Heart left ventricle (tissue), 16 donors: Measurements from ENCODE around the gene PCYT1A. TPM values are rescaled to one million over a fixed set of nuclear protein-coding genes. Genes with fewer than 3 reads are reported as not detected.

Experiments used
- ATAC-seq, 4 donors: fragments of 200-7000 bp; cut with Tn5 transposase; one replicate each; pipeline ENCODE4 v1.9.1; 2020 to 2022; ENCODE audit warnings: moderate library complexity in 4 of 4, mild to moderate bottlenecking in 3 of 4, moderate number of reproducible peaks in 1 of 4
- DNase-seq, 5 donors: peaks; one replicate each; pipeline ENCODE4 v3.0.0-alpha.2; 2020
- H3K27ac ChIP-seq, 12 donors: fragments of 200-600 bp; sonication (generic) in 4 of 12; one replicate each; pipeline versions ENCODE4 v1.5.0 to v1.8.0; 2016 to 2022; ENCODE audit warnings: mild to moderate bottlenecking in 2 of 12
- H3K27me3 ChIP-seq, 9 donors: fragments of 200-600 bp; sonication (generic) in 2 of 9; one replicate each; pipeline versions ENCODE4 v1.5.1 to v1.8.0; 2016 to 2022; ENCODE audit warnings: mild to moderate bottlenecking in 3 of 9
- H3K36me3 ChIP-seq, 9 donors: fragments of 200-600 bp; sonication (generic) in 2 of 9; one replicate each; pipeline versions ENCODE4 v1.5.0 to v1.8.0; 2018 to 2022; ENCODE audit warnings: mild to moderate bottlenecking in 2 of 9
- H3K4me1 ChIP-seq, 12 donors: fragments of 200-600 bp; sonication (generic) in 4 of 12; one replicate each; pipeline versions ENCODE4 v1.5.0 to v1.8.0; 2016 to 2022; ENCODE audit warnings: mild to moderate bottlenecking in 3 of 12
- H3K4me3 ChIP-seq, 12 donors: fragments of 200-600 bp; sonication (generic) in 4 of 12; one replicate each; pipeline versions ENCODE4 v1.5.0 to v1.8.0; 2017 to 2022; ENCODE audit warnings: mild to moderate bottlenecking in 9 of 12, moderate library complexity in 4 of 12
- H3K9me3 ChIP-seq, 12 donors: fragments of 200-600 bp; sonication (generic) in 4 of 12; one replicate each; pipeline versions ENCODE4 v1.5.0 to v1.8.0; 2016 to 2022; ENCODE audit warnings: mild to moderate bottlenecking in 1 of 12
- CTCF ChIP-seq, 12 donors: fragments of 200-600 bp; sonication (generic) in 4 of 12; IDR thresholded peaks; one replicate each; pipeline versions ENCODE4 v1.5.0 to v1.8.0; 2018 to 2022; ENCODE audit warnings: antibody characterized with exemption in 12 of 12, mild to moderate bottlenecking in 5 of 12
- POLR2A ChIP-seq, 2 donors: fragments of 450-650 bp; IDR thresholded peaks; one replicate each; pipeline ENCODE4 v1.6.1; 2017; ENCODE audit warnings: antibody characterized with exemption in 2 of 2, mild to moderate bottlenecking in 2 of 2, moderate library complexity in 2 of 2
- WGBS, 4 donors: extraction: QIAGEN DNeasy Blood & Tissue Kit in 2 of 4; methylation state at CpG; one replicate each; pipeline versions ENCODE4 v1.1.5 to v1.1.7; 2013 to 2018; 5-methylcytosine and 5-hydroxymethylcytosine counted together
- intact Hi-C, 10 donors: fragments of 100-400 bp; cut with DNase I; formaldehyde crosslinking; loops; one replicate each; pipeline versions ENCODE4 v1.11.1 to v1.14.2; 2022
- polyA plus RNA-seq, 2 donors: library from polyadenylated mRNA; stranded (reverse); fragments of 200-250 nt; gene quantifications; one replicate each; pipeline ENCODE4 v1.2.3, GENCODE V29; 2013
- total RNA-seq, 9 donors: library from RNA; depleted of rRNA in 2 of 9; stranded (reverse); fragments of >200 nt in 2 of 9; fragmentation: NEBNext Ultra II Directional in 3 of 9; extraction: Animal tissue kit (Norgen Biotek cat#: 25700) in 3 of 9; gene quantifications; one replicate each; pipeline versions ENCODE4 v1.1.0 to v1.2.4, GENCODE V29; 2016 to 2023
- donor health status: ischemic (EF 13 %, LVEDD 7.1; RV severe dilation, severe dysfunction).
- donor health status: healthy with polysubstance abuse.
- donor health status: DM: no; HTN: yes; CAD: no.
- donor health status: DM: no; HTN: no; CAD: no.
- donor health status: ischemic (EF 25% LVEDD 6.9; RV normal size, moderate dysfunction).
- donor health status: ischemic (EF 25% LVEDD 5.7; RV mildly dilated, moderate dysfunction).
- donor health status: healthy.
- donor health status: DM: yes; HTN: yes; CAD: no.
- donor health status: ischemic (EF 35%, LVEDD 5.7; RV mildly dilated, moderate dysfunction).
- donor health status: nonischemic (EF 11% LVEDD 7.7; RV severe dilation, severe dysfunction).
- donor health status: DM: yes; HTN: yes; CAD: no.
- donor health status: PGD.
- donor health status: ischemic (EF 29% LVEDD 5.4; RV normal size, mild dysfunction).
- donor health status: nonischemic (EF 23%, LVEDD 6.1; RV moderate dilation, normal function).

The PCYT1A gene
- total and polyA plus RNA-seq, 11 donors, result 29.4 to 149 (median 105) TPM

DNA sequence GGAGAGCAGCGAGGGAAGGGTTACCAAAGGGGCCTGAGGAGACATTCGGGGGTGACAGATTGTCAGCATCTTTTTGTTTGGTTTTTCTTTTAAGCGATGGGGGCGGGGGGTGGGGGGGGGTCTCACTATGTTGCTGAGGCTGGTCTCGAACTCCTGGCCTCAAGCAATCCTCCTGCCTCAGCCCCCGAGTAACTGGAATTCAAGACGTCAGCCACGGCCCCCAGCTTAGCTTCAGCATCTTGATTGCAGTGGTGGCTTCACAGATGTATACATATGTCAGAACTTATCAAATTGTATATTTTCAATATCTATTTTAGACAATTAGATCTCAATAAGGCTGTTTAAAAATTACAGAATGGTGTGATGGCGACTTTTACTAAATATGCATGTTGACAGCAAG is 107.2 kb downstream of the PCYT1A start:
- TF ChIP-seq POLR2A (IDR thresholded peaks at IDR 0.05) (no peak), CTCF (IDR thresholded peaks at IDR 0.05) (no peak)

More for the DNA sequence above, 107.2 kb downstream of the PCYT1A start:
- H3K36me3 ChIP-seq, result no peaks in the 10 kb centered on the region
- 81 to 90% (median 85%) methylated on average over 9 of the region's 9 CpGs for WGBS, 4 donors
- peak overlapping the region in 1 of 12 donors; percentile 84 for H3K27ac ChIP-seq
- no peak for ATAC-seq
- DNase-seq, result no peak
- H3K4me1 ChIP-seq, result peaks cover 0 to 35% (median 0%) of the 10 kb centered on the region in 12 donors
- no peaks in the 10 kb centered on the region for H3K27me3 ChIP-seq
- intact Hi-C loops, result no loop called here
- no peaks in the 10 kb centered on the region for H3K9me3 ChIP-seq
- H3K4me3 ChIP-seq, result peak overlapping the region in 1 of 12 donors; percentile 28

Other genes starting within 250 kb of the PCYT1A start
- gene TFRC, start 205.6 kb downstream of the PCYT1A start, total RNA-seq, result 100 to 1,000 TPM in 6 of 9 donors, 10 to 100 TPM in 3; 15.7 to 232 (median 121) TPM
- 10 to 100 TPM; 24.2 to 70.7 TPM for gene TFRC, start 205.6 kb downstream of the PCYT1A start, polyA plus RNA-seq
- not detected for gene ZDHHC19, start 76.3 kb downstream of the PCYT1A start, total RNA-seq
- gene ZDHHC19, start 76.3 kb downstream of the PCYT1A start, polyA plus RNA-seq, result under 1 TPM in 1 of 2 donors, not detected in 1; 0.30 TPM
- gene SLC51A, start 71.2 kb downstream of the PCYT1A start, total RNA-seq, result 1 to 10 TPM in 1 of 9 donors, under 1 TPM in 1, not detected in 7; 0.83 to 1.9 TPM
- under 1 TPM; 0.18 to 0.72 TPM for gene SLC51A, start 71.2 kb downstream of the PCYT1A start, polyA plus RNA-seq
- gene DYNLT2B, start 30.5 kb upstream of the PCYT1A start, total RNA-seq, result 1 to 10 TPM; 1.9 to 4.6 (median 3.6) TPM
- 1 to 10 TPM; 4.3 to 8.8 TPM for gene DYNLT2B, start 30.5 kb upstream of the PCYT1A start, polyA plus RNA-seq
- 10 to 100 TPM in 1 of 9 donors, 1 to 10 TPM in 1, under 1 TPM in 3, not detected in 4; 0.38 to 23.5 (median 0.85) TPM for gene TM4SF19, start 50.7 kb upstream of the PCYT1A start, total RNA-seq
- not detected for gene TM4SF19, start 50.7 kb upstream of the PCYT1A start, polyA plus RNA-seq
- 10 to 100 TPM; 10.3 to 50.2 (median 29.5) TPM for gene UBXN7, start 144.7 kb upstream of the PCYT1A start, total RNA-seq
- gene UBXN7, start 144.7 kb upstream of the PCYT1A start, polyA plus RNA-seq, result 10 to 100 TPM in 1 of 2 donors, 1 to 10 TPM in 1; 6.9 to 10.3 TPM
- 10 to 100 TPM; 15.0 to 31.8 (median 21.1) TPM for gene RNF168, start 216.0 kb upstream of the PCYT1A start, total RNA-seq
- gene RNF168, start 216.0 kb upstream of the PCYT1A start, polyA plus RNA-seq, result 10 to 100 TPM in 1 of 2 donors, 1 to 10 TPM in 1; 8.4 to 13.4 TPM
- 100 to 1,000 TPM in 2 of 9 donors, 10 to 100 TPM in 7; 14.5 to 130 (median 50.0) TPM for gene SMCO1, start 227.6 kb upstream of the PCYT1A start, total RNA-seq
- gene SMCO1, start 227.6 kb upstream of the PCYT1A start, polyA plus RNA-seq, result 100 to 1,000 TPM in 1 of 2 donors, 1 to 10 TPM in 1; 2.6 to 105 TPM